ENCODE results near the gene VSTM5. TPM values are rescaled to one million over a fixed set of nuclear protein-coding genes. Genes with fewer than 3 reads are reported as not detected.

Gene VSTM5
- total and polyA plus RNA-seq, 7 donors: 0.01 to 0.26 (median 0.01) TPM; not detected in 4

GRCh38 chr11:93844568-93844967 lies 5.8 kb downstream of the VSTM5 start:
- no peaks in the 10 kb centered on the region for H3K4me1 ChIP-seq
- TF ChIP-seq CTCF (IDR thresholded peaks at IDR 0.05): no peak
- ATAC-seq: no peak
- no peaks in the 10 kb centered on the region for H3K36me3 ChIP-seq (ENCODE audit: insufficient read depth in 1 of 2, low read depth in 1 of 2)
- peaks cover 0 to 11% (median 0%) of the 10 kb centered on the region in 3 donors for H3K27me3 ChIP-seq (ENCODE audit: insufficient read depth in 3 of 3, low read length in 2 of 3)
- 48 to 59% (median 50%) methylated on average over 7 of the region's 7 CpGs for WGBS, 3 donors
- intact Hi-C loops (cut with DNase I): no loop called here
- H3K9me3 ChIP-seq: no peaks in the 10 kb centered on the region
- no peak overlapping the region for H3K4me3 ChIP-seq
- H3K27ac ChIP-seq: no peak overlapping the region
- DNase-seq: no peak

GRCh38 chr11:93843906-93844305 lies 6.5 kb downstream of the VSTM5 start:
- Histone ChIP-seq H3K27ac (no peak overlapping the region), H3K27me3 (ENCODE audit: insufficient read depth in 3 of 3, low read length in 2 of 3) (peaks cover 0 to 6% (median 0%) of the 10 kb centered on the region in 3 donors), H3K9me3 (no peaks in the 10 kb centered on the region), H3K36me3 (ENCODE audit: insufficient read depth in 1 of 2, low read depth in 1 of 2) (no peaks in the 10 kb centered on the region), H3K4me3 (no peak overlapping the region), H3K4me1 (no peaks in the 10 kb centered on the region)
- intact Hi-C loops (cut with DNase I): no loop called here
- no peak for DNase-seq
- ATAC-seq: no peak
- WGBS, 3 donors: 95 to 96% (median 95%) methylated on average over 5 of the region's 5 CpGs
- TF ChIP-seq CTCF (IDR thresholded peaks at IDR 0.05): no peak

- intact Hi-C loops (cut with DNase I): no loop called here
- H3K4me3 ChIP-seq: no peak overlapping the region
- no peak for DNase-seq
- H3K27ac ChIP-seq: no peak overlapping the region
- no peak for ATAC-seq
- no peaks in the 10 kb centered on the region for H3K36me3 ChIP-seq (ENCODE audit: insufficient read depth in 1 of 2, low read depth in 1 of 2)
- no peak for TF ChIP-seq CTCF (IDR thresholded peaks at IDR 0.05)
- no peaks in the 10 kb centered on the region for H3K9me3 ChIP-seq
- no peaks in the 10 kb centered on the region for H3K27me3 ChIP-seq (ENCODE audit: insufficient read depth in 3 of 3, low read length in 2 of 3)
- 56 to 67% (median 59%) methylated on average over 6 of the region's 6 CpGs for WGBS, 3 donors
- no peaks in the 10 kb centered on the region for H3K4me1 ChIP-seq
These were observed 8.0 kb downstream of the VSTM5 start for GRCh38 chr11:93842461-93842860.

GRCh38 chr11:93842034-93842433 lies 8.4 kb downstream of the VSTM5 start:
- Histone ChIP-seq H3K4me3 (no peak overlapping the region), H3K27me3 (ENCODE audit: insufficient read depth in 3 of 3, low read length in 2 of 3) (no peaks in the 10 kb centered on the region), H3K36me3 (ENCODE audit: insufficient read depth in 1 of 2, low read depth in 1 of 2) (no peaks in the 10 kb centered on the region), H3K27ac (no peak overlapping the region), H3K9me3 (no peaks in the 10 kb centered on the region), H3K4me1 (no peaks in the 10 kb centered on the region)
- no peak for DNase-seq
- ATAC-seq: no peak
- TF ChIP-seq CTCF (IDR thresholded peaks at IDR 0.05): no peak
- intact Hi-C loops (cut with DNase I): no loop called here
- WGBS, 3 donors: 83 to 86% (median 83%) methylated on average over 4 of the region's 4 CpGs

- Histone ChIP-seq H3K4me1 (no peaks in the 10 kb centered on the region), H3K9me3 (no peaks in the 10 kb centered on the region), H3K27ac (no peak overlapping the region), H3K4me3 (no peak overlapping the region), H3K36me3 (ENCODE audit: insufficient read depth in 1 of 2, low read depth in 1 of 2) (no peaks in the 10 kb centered on the region), H3K27me3 (ENCODE audit: insufficient read depth in 3 of 3, low read length in 2 of 3) (no peaks in the 10 kb centered on the region)
- WGBS, 3 donors: 73 to 83% (median 75%) methylated on average over 2 of the region's 2 CpGs
- ATAC-seq (no peak), DNase-seq (no peak)
- intact Hi-C loops (cut with DNase I): no loop called here
- no peak for TF ChIP-seq CTCF (IDR thresholded peaks at IDR 0.05)
These were observed 9.0 kb downstream of the VSTM5 start for GRCh38 chr11:93841446-93841845.
